Osteoblast (primary cell): ENCODE results near the gene HDGFL2. TPM values are rescaled to one million over a fixed set of nuclear protein-coding genes. Genes with fewer than 3 reads are reported as not detected.

Experiments used
- DNase-seq: peaks from one replicate; pipeline ENCODE4 v3.0.0; 2011; ENCODE audit warnings: low spot score, mixed read lengths; ENCODE audit not compliant: insufficient read length; ENCODE audit errors: missing footprints
- H2AFZ ChIP-seq: 2 replicates; pipeline ENCODE4 v1.6.0; 2011; ENCODE audit warnings: mild to moderate bottlenecking, low read length
- H3K27ac ChIP-seq: 2 replicates; pipeline ENCODE4 v1.5.1; 2011; ENCODE audit warnings: mild to moderate bottlenecking, low read depth, low read length, moderate library complexity
- H3K27me3 ChIP-seq: 2 replicates; pipeline ENCODE4 v1.6.0; 2012; ENCODE audit warnings: mild to moderate bottlenecking, control low read depth, inconsistent platforms, low read length, moderate library complexity; ENCODE audit not compliant: insufficient read depth
- H3K36me3 ChIP-seq: 2 replicates; pipeline ENCODE4 v1.5.1; 2011; ENCODE audit warnings: mild to moderate bottlenecking, low read length, control low read depth, moderate library complexity; ENCODE audit not compliant: insufficient read depth
- H3K4me1 ChIP-seq: 2 replicates; pipeline ENCODE4 v1.5.1; 2011; ENCODE audit warnings: mild to moderate bottlenecking, low read length, control low read depth, moderate library complexity; ENCODE audit not compliant: insufficient read depth
- H3K4me2 ChIP-seq: 2 replicates; pipeline ENCODE4 v1.6.0; 2011; ENCODE audit warnings: mild to moderate bottlenecking, low read length; ENCODE audit not compliant: insufficient read depth
- H3K4me3 ChIP-seq: fragments of 200-600 bp; sonication (generic); 3 replicates; pipeline ENCODE4 v1.5.1; 2012; ENCODE audit warnings: mild to moderate bottlenecking, low read length, inconsistent platforms; ENCODE audit not compliant: insufficient read depth
- H3K79me2 ChIP-seq: 2 replicates; pipeline ENCODE4 v1.6.0; 2012; ENCODE audit warnings: mild to moderate bottlenecking, low read length, control low read depth, inconsistent platforms; ENCODE audit not compliant: insufficient read depth
- H3K9me3 ChIP-seq: 2 replicates; pipeline ENCODE4 v1.5.1; 2011; ENCODE audit warnings: low read depth, low read length, control low read depth
- H4K20me1 ChIP-seq: 2 replicates; pipeline ENCODE4 v1.6.0; 2012; ENCODE audit warnings: mild to moderate bottlenecking, low read length, control low read depth; ENCODE audit not compliant: insufficient read depth
- CTCF ChIP-seq: IDR thresholded peaks from 2 replicates; pipeline ENCODE4 v1.5.1; 2011; ENCODE audit warnings: mild to moderate bottlenecking, low read depth, low read length, moderate library complexity; ENCODE audit errors: extremely low read depth
- total RNA-seq: library from RNA; depleted of rRNA; stranded (reverse); fragments of >200 nt; gene quantifications from 2 replicates; pipeline ENCODE4 v1.2.3, GENCODE V29; 2012

Gene HDGFL2
- total RNA-seq, 1 donor, result 48.5 TPM

- no peak for TF ChIP-seq CTCF
- no peaks in the 10 kb centered on the region for H3K79me2 ChIP-seq
- no peaks in the 10 kb centered on the region for H3K9me3 ChIP-seq
- H2AFZ ChIP-seq, result no peak overlapping the region
- no peak overlapping the region for H3K4me2 ChIP-seq
- H3K27ac ChIP-seq, result no peak overlapping the region
- H3K4me3 ChIP-seq, result no peak overlapping the region
- no peaks in the 10 kb centered on the region for H3K4me1 ChIP-seq
- DNase-seq, result peak; percentile 77
- H3K27me3 ChIP-seq, result no peaks in the 10 kb centered on the region
- H3K36me3 ChIP-seq, result peaks cover 13% of the 10 kb centered on the region
- peaks cover 4% of the 10 kb centered on the region for H4K20me1 ChIP-seq
Measured at GRCh38 chr19:4431808-4432674, 40.1 kb upstream of the HDGFL2 start.

GRCh38 chr19:4432918-4433506 lies 39.1 kb upstream of the HDGFL2 start:
- Histone ChIP-seq H3K27me3 (no peaks in the 10 kb centered on the region), H3K4me1 (no peaks in the 10 kb centered on the region), H3K4me2 (no peak overlapping the region), H3K9me3 (no peaks in the 10 kb centered on the region), H3K36me3 (peaks cover 13% of the 10 kb centered on the region), H3K79me2 (no peaks in the 10 kb centered on the region), H2AFZ (no peak overlapping the region), H3K4me3 (no peak overlapping the region), H4K20me1 (peaks cover 4% of the 10 kb centered on the region), H3K27ac (no peak overlapping the region)
- DNase-seq, result peak; percentile 51
- no peak for TF ChIP-seq CTCF

GRCh38 chr19:4434391-4434790 lies 37.7 kb upstream of the HDGFL2 start:
- H4K20me1 ChIP-seq, result peaks cover 4% of the 10 kb centered on the region
- no peak overlapping the region for H3K4me2 ChIP-seq
- H3K79me2 ChIP-seq, result no peaks in the 10 kb centered on the region
- H3K27ac ChIP-seq, result no peak overlapping the region
- H3K4me3 ChIP-seq, result no peak overlapping the region
- peak; percentile 65 for DNase-seq
- H3K27me3 ChIP-seq, result no peaks in the 10 kb centered on the region
- no peak for TF ChIP-seq CTCF
- H3K9me3 ChIP-seq, result no peaks in the 10 kb centered on the region
- H2AFZ ChIP-seq, result no peak overlapping the region
- peaks cover 13% of the 10 kb centered on the region for H3K36me3 ChIP-seq
- H3K4me1 ChIP-seq, result no peaks in the 10 kb centered on the region

- Histone ChIP-seq H3K4me2 (no peak overlapping the region), H2AFZ (no peak overlapping the region), H3K36me3 (peaks cover 11% of the 10 kb centered on the region), H3K4me1 (no peaks in the 10 kb centered on the region), H3K27me3 (no peaks in the 10 kb centered on the region), H3K27ac (no peak overlapping the region), H3K4me3 (no peak overlapping the region), H3K79me2 (no peaks in the 10 kb centered on the region), H3K9me3 (no peaks in the 10 kb centered on the region), H4K20me1 (peaks cover 4% of the 10 kb centered on the region)
- DNase-seq, result no peak
- no peak for TF ChIP-seq CTCF
Measured at GRCh38 chr19:4436231-4436630, 35.9 kb upstream of the HDGFL2 start.
